ENCODE results near the gene CCN2.
"Not testable (repeated sequence)": the region's sequence is repeated elsewhere in the genome, so short reads cannot be mapped to it uniquely, and the experiment has no call there.

CCN2 gene

GRCh38 chr6:131911951-131912350 is 39.2 kb downstream of the CCN2 start:
- no peak for DNase-seq (ENCODE audit: low read depth)
- H3K4me3 ChIP-seq (ENCODE audit: control insufficient read depth, low read depth, low read length): no peak overlapping the region
- no peak for TF ChIP-seq CTCF (IDR thresholded peaks at IDR 0.05; ENCODE audit: control insufficient read depth, insufficient read depth, low read depth, low read length, missing control alignments)

- H3K4me3 ChIP-seq (ENCODE audit: control insufficient read depth, low read depth, low read length): no peak overlapping the region
- no peak for DNase-seq (ENCODE audit: low read depth)
- no peak for TF ChIP-seq CTCF (IDR thresholded peaks at IDR 0.05; ENCODE audit: control insufficient read depth, insufficient read depth, low read depth, low read length, missing control alignments)
Measured at GRCh38 chr6:131910956-131911355, 40.2 kb downstream of the CCN2 start.

- no peak for DNase-seq (ENCODE audit: low read depth)
- H3K4me3 ChIP-seq (ENCODE audit: control insufficient read depth, low read depth, low read length): no peak overlapping the region
- no peak for TF ChIP-seq CTCF (IDR thresholded peaks at IDR 0.05; ENCODE audit: control insufficient read depth, insufficient read depth, low read depth, low read length, missing control alignments)
Measured at GRCh38 chr6:131910219-131910589, 41.0 kb downstream of the CCN2 start.

GRCh38 chr6:131909408-131910218 is 41.6 kb downstream of the CCN2 start:
- H3K4me3 ChIP-seq (ENCODE audit: control insufficient read depth, low read depth, low read length): no peak overlapping the region
- no peak for DNase-seq (ENCODE audit: low read depth)
- TF ChIP-seq CTCF (IDR thresholded peaks at IDR 0.05; ENCODE audit: control insufficient read depth, insufficient read depth, low read depth, low read length, missing control alignments): peak; percentile 86

- not testable (repeated sequence) for H3K4me3 ChIP-seq (ENCODE audit: control insufficient read depth, low read depth, low read length)
Measured at GRCh38 chr6:131908787-131909186, 42.4 kb downstream of the CCN2 start.

GRCh38 chr6:131903734-131904133 is 47.4 kb downstream of the CCN2 start:
- not testable (repeated sequence) for DNase-seq (ENCODE audit: low read depth); H3K4me3 ChIP-seq (ENCODE audit: control insufficient read depth, low read depth, low read length)

More at GRCh38 chr6:131908787-131909186, 42.4 kb downstream of the CCN2 start:
- not testable (repeated sequence) for DNase-seq (ENCODE audit: low read depth)

- H3K4me3 ChIP-seq (ENCODE audit: control insufficient read depth, low read depth, low read length): not testable (repeated sequence)
Measured at GRCh38 chr6:131901326-131901873, 49.8 kb downstream of the CCN2 start.

GRCh38 chr6:131900231-131900630 is 50.9 kb downstream of the CCN2 start:
- H3K4me3 ChIP-seq (ENCODE audit: control insufficient read depth, low read depth, low read length): no peak overlapping the region
- no peak for TF ChIP-seq CTCF (IDR thresholded peaks at IDR 0.05; ENCODE audit: control insufficient read depth, insufficient read depth, low read depth, low read length, missing control alignments)

More at GRCh38 chr6:131901326-131901873, 49.8 kb downstream of the CCN2 start:
- DNase-seq (ENCODE audit: low read depth): not testable (repeated sequence)

More at GRCh38 chr6:131900231-131900630, 50.9 kb downstream of the CCN2 start:
- no peak for DNase-seq (ENCODE audit: low read depth)

Measured in AG09309 (cell line).